Mucosa of descending colon (tissue), 3 donors: ENCODE measurements around the gene UTP25. TPM values are rescaled to one million over a fixed set of nuclear protein-coding genes. Genes with fewer than 3 reads are reported as not detected.

ENCODE experiments used
- ATAC-seq: fragments of 200-7000 bp; cut with Tn5 transposase; one replicate; pipeline ENCODE4 v1.9.1; 2020; ENCODE audit warnings: mild to moderate bottlenecking, moderate library complexity
- DNase-seq, 3 donors: peaks; one replicate each; pipeline ENCODE4 v3.0.0-alpha.2; 2020
- H3K36me3 ChIP-seq: fragments of 200-600 bp; one replicate; pipeline ENCODE4 v1.8.0; 2021; ENCODE audit warnings: low read depth, mild to moderate bottlenecking
- H3K4me1 ChIP-seq: fragments of 200-600 bp; one replicate; pipeline ENCODE4 v1.8.0; 2021; ENCODE audit warnings: low read depth, mild to moderate bottlenecking
- H3K4me3 ChIP-seq: fragments of 200-600 bp; one replicate; pipeline ENCODE4 v1.8.0; 2021; ENCODE audit warnings: mild to moderate bottlenecking
- H3K9me3 ChIP-seq: fragments of 200-600 bp; one replicate; pipeline ENCODE4 v1.8.0; 2021; ENCODE audit warnings: mild to moderate bottlenecking
- intact Hi-C, 2 donors: fragments of 100-400 bp; cut with DNase I in 1 of 2; cut with micrococcal nuclease in 1 of 2; formaldehyde crosslinking; loops; one replicate each; pipeline versions ENCODE4 v1.11.0 to v1.11.1; 2022; cut with DNase I, micrococcal nuclease
- total RNA-seq, 3 donors: library from RNA; stranded (reverse); fragmentation: NEBNext Ultra II Directional in 2 of 3; extraction: Animal tissue kit (Norgen Biotek cat#: 25700) in 2 of 3; gene quantifications; one replicate each; pipeline versions ENCODE4 v1.2.1 to v1.2.4, GENCODE V29; 2021 to 2023
- TF ChIP-seq, protein P1 (sequence below): fragments of 200-600 bp; IDR thresholded peaks from one replicate; pipeline ENCODE4 v1.8.0; 2022; ENCODE audit warnings: antibody characterized with exemption, mild to moderate bottlenecking
- donor health status: DM: no; HTN: no; CAD: no; lungs with moderate emphysema.
- donor health status: DM: no; HTN: no; CAD: no.
- donor health status: DM: no; HTN: yes; CAD: no.

UTP25 gene
- total RNA-seq, 3 donors from 2014 or later: 5.4 to 8.8 (median 6.7) TPM

DNA sequence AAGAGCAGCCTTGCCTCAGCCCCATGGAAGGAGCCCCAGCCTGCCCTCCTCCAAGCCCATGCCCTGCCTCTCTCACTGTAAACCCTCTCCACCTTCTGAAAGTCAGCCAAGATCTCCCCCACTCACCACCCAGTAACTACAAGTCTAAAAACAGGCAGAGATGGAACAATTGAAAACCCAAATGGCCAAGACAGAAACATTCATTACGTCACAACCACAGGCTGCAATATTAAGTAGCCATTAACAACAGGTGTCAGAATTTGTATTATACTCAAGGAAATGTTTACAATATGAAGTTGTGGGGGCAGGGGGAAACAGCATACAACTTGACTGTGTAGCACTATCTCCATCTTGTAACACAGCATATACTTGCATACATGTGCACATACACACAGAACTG lies 24.2 kb upstream of the UTP25 start:
- Histone ChIP-seq H3K4me3 (no peak overlapping the region), H3K4me1 (no peaks in the 10 kb centered on the region), H3K9me3 (no peaks in the 10 kb centered on the region), H3K36me3 (no peaks in the 10 kb centered on the region)
- TF ChIP-seq, protein P1, sequence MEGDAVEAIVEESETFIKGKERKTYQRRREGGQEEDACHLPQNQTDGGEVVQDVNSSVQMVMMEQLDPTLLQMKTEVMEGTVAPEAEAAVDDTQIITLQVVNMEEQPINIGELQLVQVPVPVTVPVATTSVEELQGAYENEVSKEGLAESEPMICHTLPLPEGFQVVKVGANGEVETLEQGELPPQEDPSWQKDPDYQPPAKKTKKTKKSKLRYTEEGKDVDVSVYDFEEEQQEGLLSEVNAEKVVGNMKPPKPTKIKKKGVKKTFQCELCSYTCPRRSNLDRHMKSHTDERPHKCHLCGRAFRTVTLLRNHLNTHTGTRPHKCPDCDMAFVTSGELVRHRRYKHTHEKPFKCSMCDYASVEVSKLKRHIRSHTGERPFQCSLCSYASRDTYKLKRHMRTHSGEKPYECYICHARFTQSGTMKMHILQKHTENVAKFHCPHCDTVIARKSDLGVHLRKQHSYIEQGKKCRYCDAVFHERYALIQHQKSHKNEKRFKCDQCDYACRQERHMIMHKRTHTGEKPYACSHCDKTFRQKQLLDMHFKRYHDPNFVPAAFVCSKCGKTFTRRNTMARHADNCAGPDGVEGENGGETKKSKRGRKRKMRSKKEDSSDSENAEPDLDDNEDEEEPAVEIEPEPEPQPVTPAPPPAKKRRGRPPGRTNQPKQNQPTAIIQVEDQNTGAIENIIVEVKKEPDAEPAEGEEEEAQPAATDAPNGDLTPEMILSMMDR: no peak
- intact Hi-C loops: no loop called here
- ATAC-seq: no peak
- no peak for DNase-seq

DNA sequence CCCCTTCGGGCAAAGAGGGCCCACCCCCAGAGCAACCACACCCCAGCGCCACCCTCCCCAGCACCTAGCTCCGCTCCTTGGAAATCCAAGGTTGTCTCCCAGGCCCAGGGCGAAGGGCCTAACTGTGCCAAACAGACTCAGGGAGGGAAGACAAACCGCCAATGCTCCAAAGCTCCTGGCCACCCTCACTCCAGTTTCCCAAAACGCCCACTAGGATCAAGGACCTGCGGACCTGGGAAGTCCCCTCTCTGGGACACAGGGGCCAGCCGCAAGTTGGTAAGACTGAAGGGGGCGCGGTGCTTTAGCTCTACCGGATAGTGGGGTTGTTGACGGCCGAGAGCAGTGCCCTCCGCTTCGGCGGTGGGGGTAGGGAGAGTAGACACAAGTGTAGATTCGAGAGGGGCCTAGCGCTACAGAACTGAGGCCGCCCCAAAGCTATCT lies 22.4 kb upstream of the UTP25 start:
- peak; percentile 45 for ATAC-seq
- H3K4me1 ChIP-seq: no peaks in the 10 kb centered on the region
- TF ChIP-seq, protein P1: no peak
- DNase-seq: peak; percentile 58 to 74 (median 64)
- H3K4me3 ChIP-seq: peak overlapping the region; percentile 62
- intact Hi-C loops: no loop called here
- no peaks in the 10 kb centered on the region for H3K9me3 ChIP-seq
- no peaks in the 10 kb centered on the region for H3K36me3 ChIP-seq

DNA sequence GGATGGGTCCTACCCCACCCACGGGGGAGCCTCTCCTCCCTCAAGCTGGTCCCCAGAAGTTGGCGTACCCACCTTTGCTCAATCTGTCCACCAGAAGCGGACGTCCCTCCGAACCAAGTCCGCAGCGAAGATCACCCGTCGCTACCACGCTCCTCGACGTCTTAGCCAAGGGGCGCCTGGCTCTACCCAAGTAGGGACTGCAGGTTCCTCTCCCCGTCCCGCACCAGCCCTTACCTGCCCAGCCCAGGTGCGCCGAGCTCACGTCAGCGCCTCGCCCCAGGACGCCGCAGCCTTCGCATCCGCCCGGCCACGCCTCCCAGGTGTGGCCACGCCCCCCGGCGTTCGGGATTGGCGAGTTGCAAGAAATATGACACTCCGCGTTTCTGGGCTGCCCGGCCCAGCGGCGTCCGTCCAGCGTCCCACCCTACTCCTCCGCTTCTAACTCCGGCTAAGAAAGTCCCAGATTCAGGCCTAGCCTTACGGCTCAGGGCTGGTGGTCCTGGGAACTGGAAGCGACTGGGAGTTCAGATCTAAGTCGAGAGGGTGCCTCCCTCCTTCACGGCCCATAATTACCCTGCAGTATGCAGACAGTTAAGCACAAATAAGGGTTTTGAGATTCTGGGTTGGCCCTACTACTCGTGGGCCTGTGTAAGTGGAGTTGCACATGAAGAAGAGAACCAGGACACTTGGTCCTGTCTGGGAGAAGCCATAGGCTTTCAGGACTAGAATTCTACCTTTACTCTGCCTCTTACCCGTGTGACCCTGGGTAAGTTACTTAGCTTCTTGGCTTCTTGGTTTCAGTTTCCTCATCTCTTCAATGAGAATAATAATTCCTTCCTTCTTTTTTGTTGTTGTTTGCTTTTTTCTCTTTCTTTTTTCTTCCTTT lies 21.7 kb upstream of the UTP25 start, which contains the start of gene IRF6:
Gene IRF6, minus strand, starts transcription at position 268 of the 886 bp plus-strand sequence. CDS start 4,729 bp downstream, outside the sequence.
- TF ChIP-seq, protein P1: no peak
- Histone ChIP-seq H3K4me3 (peak within 1 kb of the TSS; percentile 62), H3K4me1 (no peaks in the 10 kb centered on the region), H3K36me3 (no peaks in the 10 kb centered on the region), H3K9me3 (no peaks in the 10 kb centered on the region)
- intact Hi-C loops: no loop called here
- peak; percentile 95 for ATAC-seq
- DNase-seq: peak; percentile 96 to 98 (median 97)

DNA sequence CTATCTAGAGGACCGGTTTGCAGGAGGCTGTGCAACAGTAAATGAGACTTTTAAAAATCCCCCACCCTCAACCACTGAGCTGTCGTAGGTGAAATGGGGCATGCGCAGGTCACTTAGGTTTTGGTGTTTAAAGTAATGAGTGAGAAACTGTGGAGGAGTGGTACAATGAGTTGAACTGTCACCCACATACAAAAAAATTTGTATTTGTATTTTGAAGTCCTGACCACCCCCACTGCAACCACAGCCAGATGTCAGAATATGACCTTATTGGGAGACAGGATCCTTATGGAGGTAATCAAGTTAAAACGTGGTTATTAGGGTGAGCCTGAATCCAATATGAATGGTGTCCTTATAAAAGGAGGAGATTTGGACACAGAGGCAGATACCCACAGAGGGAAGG lies 20.3 kb upstream of the UTP25 start:
- intact Hi-C loops: no loop called here
- no peaks in the 10 kb centered on the region for H3K9me3 ChIP-seq

DNA sequence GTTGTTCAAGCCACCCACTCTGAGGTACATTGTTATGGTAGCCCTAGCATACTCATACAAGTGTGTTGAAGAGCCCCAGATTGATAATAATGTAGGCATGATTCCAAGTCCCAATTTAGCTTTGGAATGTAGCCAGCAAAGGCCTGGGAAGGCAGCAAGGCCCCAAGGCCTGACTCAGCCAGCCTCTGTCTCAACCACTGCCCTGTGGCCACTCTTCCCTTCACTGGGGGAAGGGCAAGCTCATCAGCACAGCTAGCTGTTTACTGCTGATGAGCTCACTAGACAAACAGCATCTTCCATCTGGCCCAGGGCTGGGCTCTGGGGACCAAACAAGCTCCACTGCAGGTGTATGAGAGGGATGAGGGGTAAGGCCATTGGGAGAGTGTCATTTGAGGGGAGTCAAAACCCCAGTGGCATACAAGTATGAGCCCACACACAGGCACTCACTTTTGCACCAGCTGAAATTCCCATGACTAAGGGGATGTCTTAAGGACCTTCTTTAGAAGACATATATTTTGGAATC lies 19.7 kb upstream of the UTP25 start:
- ATAC-seq (peak; percentile 72), DNase-seq (peak; percentile 63 to 69 (median 67))
- Histone ChIP-seq H3K4me3 (no peak overlapping the region), H3K9me3 (no peaks in the 10 kb centered on the region), H3K36me3 (no peaks in the 10 kb centered on the region), H3K4me1 (no peaks in the 10 kb centered on the region)
- TF ChIP-seq, protein P1: no peak
- intact Hi-C loops: no loop called here

More for the DNA sequence above, 20.3 kb upstream of the UTP25 start:
- DNase-seq: no peak
- ATAC-seq: no peak
- Histone ChIP-seq H3K36me3 (no peaks in the 10 kb centered on the region), H3K4me3 (no peak overlapping the region), H3K4me1 (no peaks in the 10 kb centered on the region)
- TF ChIP-seq, protein P1: no peak
